HG03196 (cell line): Measurements from ENCODE around the gene MASP1.

Source experiments
- ATAC-seq: cut with Tn5 transposase; IDR thresholded peaks from one replicate; pipeline ENCODE4 v1.9.1; 2021; ENCODE audit not compliant: unreplicated experiment

The MASP1 gene

DNA sequence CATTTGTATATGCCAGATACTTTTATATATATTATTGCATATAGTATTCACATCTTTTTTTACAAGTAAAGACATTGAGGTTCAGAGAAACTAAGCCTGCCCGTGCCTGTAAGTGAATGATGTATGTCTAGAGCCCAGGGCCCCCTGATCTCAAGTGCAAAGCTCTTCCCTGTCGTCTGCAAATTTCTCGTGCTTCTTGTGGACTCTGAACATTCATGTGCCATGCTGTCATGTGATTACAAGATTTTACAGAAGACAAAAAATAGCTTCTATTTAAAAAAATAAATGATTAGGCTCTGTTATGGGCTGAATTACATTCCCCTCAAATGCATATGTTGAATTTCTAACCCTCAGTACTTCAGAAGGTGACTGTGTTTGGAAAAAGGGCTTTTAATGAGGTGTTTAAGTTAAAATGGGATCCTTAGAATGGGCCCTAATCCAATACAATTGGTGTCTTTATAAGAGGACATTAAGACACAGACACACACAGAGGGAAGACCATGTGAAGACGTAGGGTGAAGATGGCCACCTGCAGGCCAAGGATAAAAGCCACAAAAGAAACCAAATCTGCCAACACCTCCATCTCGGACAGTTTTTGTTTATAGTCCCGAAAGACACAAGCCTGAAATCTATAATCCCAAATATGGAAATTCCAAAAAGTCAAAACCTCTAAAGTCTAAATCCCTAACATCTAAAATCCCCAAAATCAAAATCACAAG lies 3.9 kb upstream of the MASP1 start:
- no peak for ATAC-seq

GRCh38 chr3:187293516-187294430 lies 2.2 kb upstream of the MASP1 start:
- no peak for ATAC-seq

DNA sequence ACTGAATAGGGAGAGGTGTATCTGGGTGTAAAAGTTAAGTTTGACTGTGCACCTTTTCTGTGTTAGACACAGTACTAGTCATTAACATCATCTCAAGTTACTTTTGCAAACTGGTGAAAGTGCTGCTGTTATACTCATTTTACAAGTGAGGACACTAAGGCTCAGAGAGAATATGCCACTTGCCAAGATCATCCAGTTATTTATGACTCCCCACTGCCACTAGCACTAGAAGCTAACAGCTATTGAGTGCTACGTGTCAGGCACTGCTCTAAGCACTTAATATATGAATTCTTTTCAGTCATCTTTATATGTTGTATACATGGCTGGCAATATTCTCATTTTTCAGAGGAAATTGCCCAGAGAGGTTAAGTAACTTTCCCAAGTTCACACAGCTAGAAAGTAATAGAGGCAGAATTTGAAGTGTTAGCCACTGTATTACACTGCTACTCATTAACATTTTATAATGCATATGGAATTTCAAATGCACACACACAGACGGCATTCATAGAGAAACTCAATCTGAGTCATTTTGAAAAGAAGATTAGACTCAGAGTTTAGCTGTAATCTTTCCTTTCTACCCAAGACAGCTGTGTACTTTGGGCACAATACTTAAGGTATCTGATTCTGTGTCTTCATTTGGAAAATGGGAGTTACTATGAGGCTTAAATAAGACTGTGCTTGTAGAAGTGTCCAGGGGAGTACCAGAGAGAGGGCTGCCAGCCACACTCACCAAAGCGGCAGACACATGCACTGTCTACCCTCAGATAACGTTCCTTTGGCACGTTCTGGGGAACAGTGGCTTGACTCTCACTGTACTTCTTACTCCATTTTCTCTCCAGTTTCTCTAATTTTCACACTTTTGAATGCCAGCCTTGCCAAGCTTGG lies 1.3 kb upstream of the MASP1 start:
- ATAC-seq, result no peak

- ATAC-seq, result no peak
These were observed 644 bp upstream of the MASP1 start for GRCh38 chr3:187292181-187292580.

GRCh38 chr3:187291001-187291511 lies 481 bp downstream of the MASP1 start:
- no peak for ATAC-seq

GRCh38 chr3:187290503-187290902 lies 1.0 kb downstream of the MASP1 start:
- no peak for ATAC-seq

DNA sequence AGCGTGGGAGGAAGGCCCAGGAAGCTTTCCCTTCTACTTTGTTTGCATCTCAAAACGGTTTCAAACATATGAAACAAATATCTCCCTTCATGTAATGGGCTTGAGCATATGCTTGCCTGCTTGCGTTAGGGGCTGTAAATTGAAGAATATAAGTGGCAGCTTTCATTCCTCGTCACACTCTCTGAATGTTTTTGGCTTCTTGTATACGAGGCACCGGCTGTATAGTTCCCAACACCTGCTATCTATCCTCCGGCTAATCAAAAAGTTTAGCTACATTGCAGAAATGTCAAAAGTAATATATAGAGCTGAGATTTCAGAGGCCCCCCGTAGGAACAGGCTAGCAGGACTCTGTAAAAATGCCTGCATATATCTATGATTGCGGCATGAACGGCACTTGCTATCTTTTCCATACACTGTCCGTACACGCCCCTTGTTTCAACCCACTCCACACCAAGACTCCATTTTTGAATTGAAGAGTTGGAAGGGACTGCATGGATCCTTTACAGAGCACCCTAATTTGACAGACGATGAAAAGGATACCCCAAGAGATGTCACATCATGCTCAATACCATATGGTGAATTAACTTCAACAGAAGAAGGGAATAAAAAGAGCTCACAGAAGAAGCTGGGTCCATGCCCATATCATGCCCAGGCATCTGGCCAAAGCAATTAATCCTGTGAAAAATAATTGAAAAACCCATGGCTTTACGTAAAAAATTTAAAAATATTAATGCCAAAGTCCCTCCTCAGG lies 2.5 kb downstream of the MASP1 start:
- ATAC-seq, result no peak

GRCh38 chr3:187288131-187288854 lies 3.2 kb downstream of the MASP1 start:
- ATAC-seq, result no peak

DNA sequence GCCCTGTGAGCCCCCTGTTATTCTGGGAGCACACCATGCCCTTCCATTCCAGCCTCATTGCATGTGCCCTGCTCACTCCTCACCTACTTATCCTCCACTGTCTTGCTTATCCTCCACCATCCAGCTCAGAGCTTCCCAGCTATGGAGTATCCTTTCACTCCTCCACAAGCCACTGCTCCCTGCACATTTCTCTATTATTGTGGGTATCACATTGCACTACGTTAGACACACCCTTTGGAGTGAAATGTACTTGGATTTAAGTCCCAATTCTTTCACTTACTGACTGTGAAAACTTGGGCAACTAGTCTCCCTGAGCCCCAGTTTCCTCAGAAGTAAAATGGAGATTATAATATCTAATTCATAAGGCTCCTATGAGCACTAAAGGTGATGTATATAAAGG lies 4.3 kb downstream of the MASP1 start:
- ATAC-seq, result no peak

- ATAC-seq, result no peak
These were observed 5.0 kb downstream of the MASP1 start for GRCh38 chr3:187286467-187287059.

DNA sequence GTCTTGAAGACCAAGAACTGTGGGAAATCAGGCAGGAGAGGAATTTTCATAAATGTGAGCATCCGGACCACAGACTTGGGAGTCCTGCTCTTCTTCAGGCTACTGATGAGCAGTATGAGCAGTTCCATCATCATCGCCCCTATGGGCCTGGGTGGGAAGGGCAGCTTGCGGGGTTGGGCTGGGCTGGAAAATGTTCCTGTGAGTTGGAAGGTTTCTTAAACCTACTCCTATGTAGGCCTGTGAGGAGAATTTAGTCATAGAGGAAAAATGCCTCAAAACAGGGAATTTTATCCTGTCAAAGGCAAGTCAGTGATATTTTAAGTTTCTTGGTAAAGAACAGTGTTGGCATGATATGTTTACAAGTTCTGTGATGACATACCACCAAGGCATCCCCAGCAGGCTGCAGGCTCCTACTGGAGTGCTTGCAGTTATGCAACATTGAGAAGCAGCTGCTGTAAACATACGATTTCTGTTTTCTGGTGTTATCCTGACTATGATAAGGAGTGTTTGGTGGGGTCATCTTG lies 10.3 kb downstream of the MASP1 start:
- no peak for ATAC-seq

GRCh38 chr3:187280644-187281043 lies 10.9 kb downstream of the MASP1 start:
- ATAC-seq, result no peak

DNA sequence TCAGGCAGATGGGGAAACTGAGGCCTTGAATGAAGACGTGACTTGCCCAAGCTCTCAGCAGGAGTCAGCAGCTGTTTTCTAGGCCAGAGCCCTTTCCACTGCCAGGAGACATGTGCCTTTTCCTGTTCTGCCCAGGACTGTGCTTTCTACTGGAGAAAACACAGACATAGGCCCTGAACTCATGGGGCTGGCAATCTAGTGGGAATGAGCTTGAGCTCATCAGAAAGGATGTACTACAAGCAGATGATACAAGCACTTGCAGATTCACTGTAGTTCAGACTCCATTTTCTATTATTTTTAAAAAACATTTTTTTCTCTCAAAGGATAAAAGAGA lies 14.4 kb downstream of the MASP1 start:
- ATAC-seq, result no peak

GRCh38 chr3:187276397-187277128 lies 15.0 kb downstream of the MASP1 start:
- ATAC-seq, result no peak

DNA sequence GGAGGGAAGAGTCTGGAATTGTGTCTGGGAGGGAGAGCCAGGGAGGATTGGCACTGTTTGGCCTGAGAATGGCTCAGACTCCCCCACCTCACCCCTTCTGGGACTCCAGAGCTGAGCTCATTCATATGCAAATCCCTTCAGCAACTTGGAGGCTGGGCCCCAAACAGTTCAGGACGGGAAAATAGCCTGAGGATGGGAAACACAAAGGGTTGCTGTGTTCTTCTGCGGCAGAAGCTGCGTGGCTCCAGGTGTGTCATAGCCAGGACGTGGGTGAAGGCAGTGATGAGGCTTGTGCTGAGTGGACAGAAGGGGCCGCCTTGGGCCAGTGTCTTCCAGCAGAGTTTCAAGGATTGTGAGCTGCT lies 16.6 kb downstream of the MASP1 start:
- ATAC-seq, result no peak

- ATAC-seq, result no peak
These were observed 17.1 kb downstream of the MASP1 start for GRCh38 chr3:187274315-187274976.

- ATAC-seq, result no peak
These were observed 20.0 kb downstream of the MASP1 start for GRCh38 chr3:187271582-187271981.

DNA sequence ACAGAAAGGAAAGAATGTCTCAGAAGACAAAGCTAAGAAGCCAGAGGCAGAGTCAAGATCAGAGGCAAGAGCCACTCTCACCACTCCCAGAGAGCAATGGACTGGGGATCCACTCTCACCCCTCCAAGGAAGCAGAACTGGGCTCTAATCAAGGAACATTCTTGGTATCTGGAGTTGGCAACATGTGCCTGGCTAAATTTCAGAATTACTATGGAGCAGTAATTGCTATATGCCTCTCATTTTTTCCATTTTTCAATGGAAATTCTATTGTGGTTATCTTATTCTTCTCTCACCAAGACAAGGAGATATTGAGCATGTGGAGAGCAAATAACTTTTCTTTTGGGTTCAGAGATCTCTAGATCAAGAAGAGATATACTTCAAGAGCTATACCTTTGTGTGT lies 22.1 kb downstream of the MASP1 start:
- ATAC-seq, result no peak
